GM12878 (cell line): ENCODE data around the gene PDZD11. TPM values are rescaled to one million over a fixed set of nuclear protein-coding genes. Genes with fewer than 3 reads are reported as not detected.

Experiments used
- ATAC-seq: fragments of 200-7000 bp; cut with Tn5 transposase; 3 replicates; pipeline ENCODE4 v1.9.1; 2020; ENCODE audit warnings: mild to moderate bottlenecking, moderate library complexity
- BruUV-seq: library from RNA; stranded (reverse); fragments of 400-500 nt; replicated peaks from 2 replicates; lab custom pipeline; 2021; lab: Mats Ljungman, UMichigan
- CTCF ChIA-PET: fragments of 300-600 bp; sonication (Branson Sonifier 250); formaldehyde crosslinking; extraction: SDS; loops from one replicate; lab custom pipeline; 2021; ENCODE audit warnings: inconsistent platforms; lab: Yijun Ruan, JAX
- POLR2A ChIA-PET: fragments of 350-600 bp; formaldehyde crosslinking; extraction: SDS; loops from one replicate; lab custom pipeline; 2021; ENCODE audit warnings: inconsistent platforms; lab: Charles Lee
- RAD21 ChIA-PET: fragments of 300-600 bp; sonication (Branson Sonifier 250); formaldehyde crosslinking; loops from one replicate; lab custom pipeline; 2023; ENCODE audit warnings: antibody characterized with exemption; ENCODE audit not compliant: unreplicated experiment; lab: Charles Lee
- SMC1A ChIA-PET: fragments of 300-600 bp; sonication (Branson Sonifier 250); formaldehyde crosslinking; loops from one replicate; lab custom pipeline; 2023; ENCODE audit not compliant: unreplicated experiment, uncharacterized antibody; lab: Charles Lee
- DNase-seq: peaks from one replicate; pipeline ENCODE4 v3.0.0-alpha.2; 2011; ENCODE audit warnings: low read depth, low spot score
- FAIRE-seq: peaks from 3 replicates; lab custom pipeline; 2011; peaks lifted over from hg19 to GRCh38; lab: Jason Lieb, UNC
- H2AFZ ChIP-seq: 2 replicates; pipeline ENCODE4 v1.6.0; 2011; ENCODE audit warnings: low read depth, low read length, control low read depth; ENCODE audit not compliant: control insufficient read depth
- H3K27ac ChIP-seq: 2 replicates; pipeline ENCODE4 v1.5.1; 2011; ENCODE audit warnings: control low read depth; ENCODE audit not compliant: control insufficient read depth, insufficient read depth
- H3K27me3 ChIP-seq, 2 experiments: replicated peaks in 1 of 2; 2 replicates each; pipeline versions ENCODE4 v1.6.0 to v1.6.1; 2011; ENCODE audit warnings: low read length in 1 of 2; ENCODE audit not compliant: control insufficient read depth in 2 of 2, insufficient read depth in 2 of 2
- H3K36me3 ChIP-seq, 2 experiments: 2 replicates each; pipeline ENCODE4 v1.5.1; 2011; ENCODE audit warnings: low read length in 1 of 2; ENCODE audit not compliant: control insufficient read depth in 2 of 2, insufficient read depth in 2 of 2
- H3K4me1 ChIP-seq: 2 replicates; pipeline ENCODE4 v1.6.1; 2011; ENCODE audit warnings: mild to moderate bottlenecking, low read length, moderate library complexity, mixed read lengths; ENCODE audit not compliant: control insufficient read depth, insufficient read depth
- H3K4me2 ChIP-seq: 2 replicates; pipeline ENCODE4 v1.6.0; 2011; ENCODE audit warnings: control low read depth; ENCODE audit not compliant: control insufficient read depth, insufficient read depth
- H3K4me3 ChIP-seq: fragments of 200-600 bp; sonication (generic); 2 replicates; pipeline ENCODE4 v1.5.1; 2016
- H3K79me2 ChIP-seq: 2 replicates; pipeline ENCODE4 v1.6.0; 2011; ENCODE audit warnings: low read length; ENCODE audit not compliant: control insufficient read depth, insufficient read depth
- H3K9ac ChIP-seq: 2 replicates; pipeline ENCODE4 v1.8.0; 2011; ENCODE audit warnings: low read length, control low read depth, mixed read lengths; ENCODE audit not compliant: control insufficient read depth, insufficient read depth
- H3K9me3 ChIP-seq: replicated peaks from 3 replicates; pipeline ENCODE4 v1.5.1; 2011; ENCODE audit warnings: mild to moderate bottlenecking, low read length; ENCODE audit not compliant: control insufficient read depth, insufficient read depth
- H4K20me1 ChIP-seq: 2 replicates; pipeline ENCODE4 v1.6.0; 2011; ENCODE audit not compliant: control insufficient read depth, insufficient read depth
- BACH1 ChIP-seq: fragments of 450-650 bp; IDR thresholded peaks from 2 replicates; pipeline ENCODE4 v1.6.1; 2017; ENCODE audit warnings: mild to moderate bottlenecking, borderline replicate concordance
- CBFB ChIP-seq: IDR thresholded peaks from 2 replicates; pipeline ENCODE4 v1.6.1; 2016; ENCODE audit warnings: antibody characterized with exemption, low read depth
- CTCF ChIP-seq, 3 experiments: IDR thresholded peaks in 2 of 3; conservative IDR thresholded peaks in 1 of 3; 2 replicates each; pipeline ENCODE4 v1.5.1; 2011; ENCODE audit warnings: low read depth in 3 of 3, low read length in 3 of 3, mild to moderate bottlenecking in 3 of 3, control low read depth in 2 of 3, moderate library complexity in 2 of 3, inconsistent platforms in 1 of 3, mixed read lengths in 1 of 3; ENCODE audit not compliant: control insufficient read depth in 2 of 3, insufficient read depth in 1 of 3; ENCODE audit errors: extremely low read depth in 1 of 3
- KAT2A ChIP-seq: conservative IDR thresholded peaks from 2 replicates; pipeline ENCODE4 v1.6.1; 2011; ENCODE audit warnings: low read depth, low read length; ENCODE audit not compliant: control insufficient read depth
- KDM1A ChIP-seq: fragments of 200-600 bp; sonication (generic); IDR thresholded peaks from 2 replicates; pipeline ENCODE4 v1.6.1; 2016; ENCODE audit warnings: borderline replicate concordance
- LARP7 ChIP-seq: fragments of 450-650 bp; IDR thresholded peaks from 2 replicates; pipeline ENCODE4 v1.6.1; 2017; ENCODE audit warnings: mild to moderate bottlenecking
- MEF2B ChIP-seq: fragments of 450-650 bp; IDR thresholded peaks from 2 replicates; pipeline ENCODE4 v1.6.1; 2018; ENCODE audit warnings: mild to moderate bottlenecking, moderate library complexity; ENCODE audit not compliant: partially characterized antibody, poor library complexity, severe bottlenecking
- NBN ChIP-seq: fragments of 450-650 bp; IDR thresholded peaks from 2 replicates; pipeline ENCODE4 v1.6.1; 2016
- NFYA ChIP-seq: IDR thresholded peaks from 2 replicates; pipeline ENCODE4 v1.6.1; 2011; ENCODE audit warnings: low read depth, mild to moderate bottlenecking, low read length, improper control_type of control experiment, borderline replicate concordance
- RAD21 ChIP-seq: IDR thresholded peaks from 2 replicates; pipeline ENCODE4 v1.6.1; 2011; ENCODE audit warnings: mild to moderate bottlenecking, low read depth, low read length, moderate library complexity; ENCODE audit not compliant: insufficient read depth
- SMC3 ChIP-seq: IDR thresholded peaks from 2 replicates; pipeline ENCODE4 v1.6.1; 2011; ENCODE audit warnings: low read length, improper control_type of control experiment, borderline replicate concordance
- TCF7 ChIP-seq: IDR thresholded peaks from 2 replicates; pipeline ENCODE4 v1.6.1; 2014; ENCODE audit warnings: antibody characterized with exemption, borderline replicate concordance
- WGBS: methylation state at CpG from one replicate; pipeline ENCODE4 v1.1.6; 2016; ENCODE audit warnings: low lambda C conversion rate; ENCODE audit not compliant: insufficient replicate concordance, insufficient coverage; ENCODE audit errors: missing lambda C conversion rate; 5-methylcytosine and 5-hydroxymethylcytosine counted together
- in situ Hi-C: fragments of 300-500 bp; cut with MboI; formaldehyde crosslinking; loops from 9 replicates; pipeline ENCODE4 v1.14.3; 2018; ENCODE audit warnings: mixed read lengths
- intact Hi-C: fragments of 100-400 bp; cut with micrococcal nuclease; formaldehyde crosslinking; loops from one replicate; pipeline ENCODE4 v1.14.2; 2022; ENCODE audit not compliant: unreplicated experiment
- polyA plus RNA-seq, 11 experiments: library from polyadenylated mRNA; depleted of rRNA in 4 of 11; unstranded in 6 of 11; stranded (reverse) in 5 of 11; fragments of >200 nt; fragmentation: Nextera tagmentation in 4 of 11; fragmentation: Illumina TruSeq in 1 of 11; extraction: Ambion mirVana in 4 of 11; extraction: Trizol in 1 of 11; gene quantifications; 1 replicate in 1 of 11; 2 replicates in 10 of 11; pipeline versions ENCODE4 v1.2.1 to v1.2.3, GENCODE V29; 2011 to 2016; ENCODE audit warnings: inconsistent platforms in 2 of 11, missing spikeins in 2 of 11, low read depth in 1 of 11
- total RNA-seq, 4 experiments: library from RNA; depleted of rRNA in 3 of 4; stranded (reverse); fragments of >200 nt in 3 of 4; fragmentation: Illumina TruSeq in 1 of 4; extraction: Trizol in 1 of 4; gene quantifications; 2 replicates each; pipeline versions ENCODE4 v1.2.1 to v1.2.3, GENCODE V29; 2013 to 2021

PDZD11 gene
- total and polyA plus RNA-seq, 10 of the 15 experiments (the other 5 are each of a cell fraction or from before 2014, with no cell fraction given) = 28.4 to 123 (median 55.0) TPM

GRCh38 chrX:70247252-70247651 lies 42.5 kb downstream of the PDZD11 start:
- CTCF ChIA-PET = no interaction called here
- intact Hi-C loops = no loop called here
- RAD21 ChIA-PET = no interaction called here
- Histone ChIP-seq H3K4me1 (no peaks in the 10 kb centered on the region), H2AFZ (no peak overlapping the region), H4K20me1 (no peaks in the 10 kb centered on the region), H3K79me2 (no peaks in the 10 kb centered on the region), H3K27me3 (no peaks in the 10 kb centered on the region), H3K9me3 (no peaks in the 10 kb centered on the region), H3K4me2 (no peak overlapping the region)
- DNase-seq (no peak), FAIRE-seq (no peak), ATAC-seq (no peak)
- SMC1A ChIA-PET = no interaction called here
- BruUV-seq = no TSS peak
- in situ Hi-C loops = no loop called here
- POLR2A ChIA-PET = no interaction called here
- TF ChIP-seq TCF7 (no peak), KAT2A (no peak), MEF2B (no peak), KDM1A (no peak), SMC3 (no peak), LARP7 (no peak), RAD21 (no peak), CTCF (IDR thresholded peaks at IDR 0.05 in 2 of 3, conservative IDR thresholded peaks at IDR 0.05 in 1 of 3; ENCODE audit: control insufficient read depth in 2 of 3, extremely low read depth in 1 of 3, insufficient read depth in 1 of 3, low read depth in 3 of 3, low read length in 3 of 3) (no peak), BACH1 (no peak), CBFB (no peak), NBN (no peak), NFYA (no peak)
- TF ChIP-seq, all 136 proteins: peak for 0
- 100% methylated on average over 1 of the region's 2 CpGs for WGBS
- H3K4me3 ChIP-seq = no peak overlapping the region
- no peak overlapping the region for H3K9ac ChIP-seq
- no peak overlapping the region for H3K27ac ChIP-seq
- no peaks in the 10 kb centered on the region for H3K36me3 ChIP-seq
